ENCODE results near the gene DCUN1D1.

The DCUN1D1 gene

DNA sequence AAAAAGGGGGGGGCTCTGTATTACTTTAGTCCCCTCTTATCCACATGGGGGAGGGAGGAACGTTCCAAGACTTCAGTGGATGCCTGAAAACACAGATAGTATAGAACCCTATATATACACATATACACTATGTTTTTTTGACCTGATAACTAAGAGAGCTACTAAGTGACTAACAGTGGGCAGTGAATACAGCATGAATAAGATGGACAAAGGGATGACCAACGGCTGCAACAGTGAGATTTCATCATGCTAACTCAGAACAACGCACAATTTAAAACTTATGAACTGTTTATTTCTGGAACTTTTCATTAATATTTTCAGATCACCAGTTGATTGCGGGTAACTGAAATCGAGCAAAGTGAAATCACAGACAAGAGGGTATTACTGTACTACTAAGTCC, 7.3 kb downstream of the DCUN1D1 start:
- no peak overlapping the region for H3K4me3 ChIP-seq (replicated peaks; ENCODE audit: insufficient read depth, low read length)
- DNase-seq (ENCODE audit: low read depth in 1 of 2, low spot score in 1 of 2): no peak
- TF ChIP-seq CTCF (IDR thresholded peaks at IDR 0.05; ENCODE audit: insufficient read depth, low read length) (no peak), SPI1 (IDR thresholded peaks at IDR 0.05; ENCODE audit: borderline replicate concordance, low read depth) (no peak), GABPA (IDR thresholded peaks at IDR 0.05; ENCODE audit: low read depth) (no peak), REST (IDR thresholded peaks at IDR 0.05; ENCODE audit: insufficient replicate concordance, low read depth) (no peak), POLR2AphosphoS5 (IDR thresholded peaks at IDR 0.05; ENCODE audit: low read depth) (no peak)
- no peaks in the 10 kb centered on the region for H3K27me3 ChIP-seq (ENCODE audit: insufficient read depth, poor library complexity, severe bottlenecking)
- H3K27ac ChIP-seq (replicated peaks): no peak overlapping the region

DNA sequence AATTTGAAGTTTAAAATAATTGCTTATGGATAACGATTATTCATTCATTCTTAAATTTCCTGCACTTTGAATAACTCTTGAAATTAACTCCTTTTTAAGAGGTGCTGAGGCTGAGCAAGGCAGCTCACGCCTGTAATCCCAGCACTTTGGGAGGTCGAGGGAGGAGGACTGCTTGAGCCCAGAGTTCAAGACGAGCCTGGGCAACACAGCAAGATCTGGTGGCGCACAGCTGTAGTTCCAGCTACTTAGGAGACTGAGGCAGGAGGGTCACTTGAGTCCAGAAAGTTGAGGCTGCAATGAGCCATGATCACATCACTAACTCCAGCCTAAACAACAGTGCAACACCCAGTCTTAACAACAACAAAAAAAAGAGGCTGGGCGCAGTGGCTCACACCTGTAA, 8.0 kb downstream of the DCUN1D1 start:
- Histone ChIP-seq H3K27me3 (ENCODE audit: insufficient read depth, poor library complexity, severe bottlenecking) (no peaks in the 10 kb centered on the region), H3K4me3 (replicated peaks; ENCODE audit: insufficient read depth, low read length) (no peak overlapping the region), H3K27ac (replicated peaks) (no peak overlapping the region)
- TF ChIP-seq REST (IDR thresholded peaks at IDR 0.05; ENCODE audit: insufficient replicate concordance, low read depth) (no peak), GABPA (IDR thresholded peaks at IDR 0.05; ENCODE audit: low read depth) (no peak), POLR2AphosphoS5 (IDR thresholded peaks at IDR 0.05; ENCODE audit: low read depth) (no peak), SPI1 (IDR thresholded peaks at IDR 0.05; ENCODE audit: borderline replicate concordance, low read depth) (no peak), CTCF (IDR thresholded peaks at IDR 0.05; ENCODE audit: insufficient read depth, low read length) (no peak)
- DNase-seq (ENCODE audit: low read depth in 1 of 2, low spot score in 1 of 2): no peak

DNA sequence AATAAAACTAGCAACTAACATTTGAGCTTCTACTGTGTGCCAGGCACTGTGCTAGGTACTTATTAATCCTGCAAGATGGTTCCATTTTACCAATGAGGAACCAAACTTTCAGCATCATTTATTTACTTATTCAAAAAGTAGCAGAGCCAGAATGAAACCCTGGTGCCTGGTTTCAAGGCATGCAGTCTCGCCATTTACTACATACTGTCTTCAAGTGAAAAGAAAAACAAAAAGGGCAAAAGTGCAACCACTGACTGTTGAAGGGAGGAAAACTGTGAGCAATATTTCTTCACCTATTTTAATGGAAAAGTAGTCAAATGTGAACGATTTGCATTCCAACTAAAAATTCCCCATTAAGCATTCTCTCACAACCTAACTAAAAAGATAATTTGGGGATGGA, 8.7 kb downstream of the DCUN1D1 start:
- no peaks in the 10 kb centered on the region for H3K27me3 ChIP-seq (ENCODE audit: insufficient read depth, poor library complexity, severe bottlenecking)
- H3K4me3 ChIP-seq (replicated peaks; ENCODE audit: insufficient read depth, low read length): no peak overlapping the region
- no peak overlapping the region for H3K27ac ChIP-seq (replicated peaks)
- no peak for DNase-seq (ENCODE audit: low read depth in 1 of 2, low spot score in 1 of 2)
- TF ChIP-seq GABPA (IDR thresholded peaks at IDR 0.05; ENCODE audit: low read depth) (no peak), REST (IDR thresholded peaks at IDR 0.05; ENCODE audit: insufficient replicate concordance, low read depth) (no peak), CTCF (IDR thresholded peaks at IDR 0.05; ENCODE audit: insufficient read depth, low read length) (no peak), SPI1 (IDR thresholded peaks at IDR 0.05; ENCODE audit: borderline replicate concordance, low read depth) (no peak), POLR2AphosphoS5 (IDR thresholded peaks at IDR 0.05; ENCODE audit: low read depth) (no peak)
